ENCODE measurements around the gene NGRN.

- TF ChIP-seq CEBPB (IDR thresholded peaks at IDR 0.05) (no peak), TCF12 (IDR thresholded peaks at IDR 0.05; ENCODE audit: low read depth) (no peak), EP300 (IDR thresholded peaks at IDR 0.05; ENCODE audit: borderline replicate concordance) (no peak), FOXM1 (IDR thresholded peaks at IDR 0.05; ENCODE audit: borderline replicate concordance, low read depth) (no peak)
Observed at GRCh38 chr15:90294159-90294558, 28.7 kb downstream of the NGRN start.
